NT2/D1 (cell line): Measurements from ENCODE around the gene CCKAR.

Experiments
- SUZ12 ChIP-seq: IDR thresholded peaks from 2 replicates; pipeline ENCODE4 v1.6.1; 2011; ENCODE audit not compliant: insufficient read length, insufficient read depth; ENCODE audit errors: extremely low read depth
- YY1 ChIP-seq: IDR thresholded peaks from 2 replicates; pipeline ENCODE4 v1.6.1; 2011; ENCODE audit not compliant: insufficient read length, insufficient read depth

DNA sequence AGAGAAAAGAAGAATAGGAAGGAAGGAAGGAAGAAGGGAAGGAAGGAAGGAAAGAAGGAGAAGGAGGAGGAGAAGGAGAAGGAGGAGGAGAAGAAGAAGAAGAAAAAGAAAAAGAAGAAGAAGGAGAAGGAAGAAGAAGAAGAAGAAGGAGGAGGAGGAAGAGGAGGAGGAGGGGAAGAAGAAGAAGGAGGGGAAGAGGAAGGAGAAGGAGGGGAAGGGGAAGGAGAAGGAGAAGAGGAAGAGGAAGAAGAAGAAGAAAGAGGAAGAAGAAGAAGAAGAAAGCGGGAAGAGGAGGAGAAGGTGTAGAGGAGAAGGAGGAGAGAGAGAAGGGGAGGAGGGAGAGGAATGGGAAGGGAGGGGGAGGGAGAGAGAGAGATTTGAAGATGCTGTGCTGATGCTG is 22.6 kb downstream of the CCKAR start:
- TF ChIP-seq SUZ12 (no peak), YY1 (no peak)
